Measurements from ENCODE around the gene STX8.

DNA sequence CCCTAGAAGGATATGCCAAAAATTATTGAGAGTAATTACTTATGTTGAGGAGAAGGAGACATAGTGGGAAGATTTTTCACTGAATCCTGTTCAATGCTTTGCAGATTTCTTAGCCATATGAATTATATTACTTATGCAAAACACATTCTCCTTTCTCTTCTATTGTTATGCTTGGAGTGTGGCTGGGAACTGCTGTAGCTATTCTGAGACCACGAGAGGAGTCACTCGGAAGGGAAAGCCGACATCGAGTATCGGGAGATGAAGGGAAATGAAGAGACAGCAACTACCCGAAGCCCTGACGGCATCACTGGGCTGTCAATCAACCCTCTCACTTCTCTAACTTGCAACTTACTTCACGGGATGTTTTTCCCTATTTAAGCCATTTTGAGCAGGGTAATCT, 39.6 kb downstream of the STX8 start:
- TF ChIP-seq, protein P1, sequence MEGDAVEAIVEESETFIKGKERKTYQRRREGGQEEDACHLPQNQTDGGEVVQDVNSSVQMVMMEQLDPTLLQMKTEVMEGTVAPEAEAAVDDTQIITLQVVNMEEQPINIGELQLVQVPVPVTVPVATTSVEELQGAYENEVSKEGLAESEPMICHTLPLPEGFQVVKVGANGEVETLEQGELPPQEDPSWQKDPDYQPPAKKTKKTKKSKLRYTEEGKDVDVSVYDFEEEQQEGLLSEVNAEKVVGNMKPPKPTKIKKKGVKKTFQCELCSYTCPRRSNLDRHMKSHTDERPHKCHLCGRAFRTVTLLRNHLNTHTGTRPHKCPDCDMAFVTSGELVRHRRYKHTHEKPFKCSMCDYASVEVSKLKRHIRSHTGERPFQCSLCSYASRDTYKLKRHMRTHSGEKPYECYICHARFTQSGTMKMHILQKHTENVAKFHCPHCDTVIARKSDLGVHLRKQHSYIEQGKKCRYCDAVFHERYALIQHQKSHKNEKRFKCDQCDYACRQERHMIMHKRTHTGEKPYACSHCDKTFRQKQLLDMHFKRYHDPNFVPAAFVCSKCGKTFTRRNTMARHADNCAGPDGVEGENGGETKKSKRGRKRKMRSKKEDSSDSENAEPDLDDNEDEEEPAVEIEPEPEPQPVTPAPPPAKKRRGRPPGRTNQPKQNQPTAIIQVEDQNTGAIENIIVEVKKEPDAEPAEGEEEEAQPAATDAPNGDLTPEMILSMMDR (IDR thresholded peaks at IDR 0.05; ENCODE audit: low read depth, low read length) = no peak
- no peak for TF ChIP-seq EZH2phosphoT487 (IDR thresholded peaks at IDR 0.05; ENCODE audit: low read depth)
